ENCODE results near the gene ANKRD53.

GRCh38 chr2:71003966-71004755, 25.7 kb downstream of the ANKRD53 start:
- TF ChIP-seq POLR2AphosphoS5 (IDR thresholded peaks at IDR 0.05; ENCODE audit: low read depth, low read length), result no peak
- TF ChIP-seq POLR2A (IDR thresholded peaks at IDR 0.05; ENCODE audit: low read depth, low read length), result no peak

Data from GM12891 (cell line).